HG02623 (cell line): ENCODE data around the gene ROM1.
"Not testable (repeated sequence)": the region's sequence is repeated elsewhere in the genome, so short reads cannot be mapped to it uniquely, and the experiment has no call there.

Experiments used
- ATAC-seq: cut with Tn5 transposase; IDR thresholded peaks from one replicate; pipeline ENCODE4 v1.9.1; 2021; ENCODE audit warnings: moderate library complexity; ENCODE audit not compliant: unreplicated experiment

ROM1 gene

GRCh38 chr11:62648185-62648966, 35.3 kb downstream of the ROM1 start:
- no peak for ATAC-seq

GRCh38 chr11:62648967-62649364, 35.9 kb downstream of the ROM1 start:
- ATAC-seq: no peak

- no peak for ATAC-seq
These were observed 36.4 kb downstream of the ROM1 start for GRCh38 chr11:62649486-62649885.

GRCh38 chr11:62650283-62650682, 37.2 kb downstream of the ROM1 start:
- ATAC-seq: not testable (repeated sequence)

- ATAC-seq: no peak
These were observed 39.3 kb downstream of the ROM1 start for GRCh38 chr11:62652161-62653006.

- no peak for ATAC-seq
These were observed 41.2 kb downstream of the ROM1 start for GRCh38 chr11:62654297-62654696.

- ATAC-seq: no peak
These were observed 43.9 kb downstream of the ROM1 start for GRCh38 chr11:62656796-62657429.

GRCh38 chr11:62664405-62665074, 51.5 kb downstream of the ROM1 start:
- ATAC-seq: peak; percentile 12
